ENCODE measurements around the gene CTNND2.

CTNND2 gene

DNA sequence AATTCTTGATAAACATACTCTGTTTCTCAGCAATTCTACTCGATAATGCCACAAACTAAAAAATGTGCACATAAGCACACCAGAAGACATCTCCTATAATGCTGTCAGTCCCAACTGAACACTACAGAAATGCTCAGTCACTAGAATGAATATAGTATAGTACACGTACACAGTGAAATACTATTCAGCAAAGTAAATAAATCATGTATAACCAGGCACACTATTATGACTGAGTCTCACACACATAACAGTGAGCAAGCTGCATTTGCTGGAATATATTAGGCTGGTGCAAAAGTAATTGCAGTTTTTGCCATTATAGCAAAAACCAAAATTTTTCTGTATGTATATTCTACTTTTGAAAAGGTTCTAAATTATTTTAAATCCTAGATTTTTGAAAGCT is 310.2 kb downstream of the CTNND2 start:
- DNase-seq (ENCODE audit: low spot score): no peak

DNA sequence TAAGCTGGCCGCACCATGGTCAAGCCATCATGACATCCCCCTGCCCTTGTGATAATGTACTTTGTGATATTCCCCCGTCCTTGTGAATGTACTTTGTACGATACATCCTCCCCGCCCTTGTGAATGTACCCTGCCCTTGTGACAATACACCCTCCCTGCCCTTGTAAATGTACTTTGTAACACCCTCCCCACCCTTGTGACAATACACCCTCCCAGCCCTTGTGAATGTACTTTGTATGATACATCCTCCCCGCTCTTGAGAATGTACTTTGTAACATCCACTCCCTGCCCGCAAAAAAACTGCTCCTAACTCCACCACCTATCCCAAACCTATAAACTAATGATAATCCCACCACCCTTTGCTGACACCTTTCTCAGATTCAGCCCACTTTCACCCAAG is 313.8 kb downstream of the CTNND2 start:
- no peak for DNase-seq (ENCODE audit: low spot score)

DNA sequence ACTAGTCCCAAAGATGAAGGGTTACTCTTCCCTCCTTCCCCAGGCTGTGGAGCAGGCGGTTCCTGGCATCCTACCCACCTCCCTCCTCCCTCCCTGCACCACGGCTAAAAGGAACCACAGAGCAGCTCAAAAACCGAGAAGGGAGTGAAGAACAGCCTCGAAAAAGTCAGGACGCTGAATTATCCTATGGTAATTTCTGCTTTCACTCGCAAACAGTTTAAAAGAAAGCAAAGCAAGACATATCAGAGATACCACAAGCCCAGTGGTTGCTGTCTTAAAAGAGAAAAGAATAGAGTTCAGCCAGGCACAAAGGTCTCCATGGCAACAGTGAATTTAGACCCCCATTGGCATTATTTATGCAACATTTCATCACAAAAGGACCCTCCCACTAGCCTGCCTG is 315.4 kb downstream of the CTNND2 start:
- no peak for DNase-seq (ENCODE audit: low spot score)

DNA sequence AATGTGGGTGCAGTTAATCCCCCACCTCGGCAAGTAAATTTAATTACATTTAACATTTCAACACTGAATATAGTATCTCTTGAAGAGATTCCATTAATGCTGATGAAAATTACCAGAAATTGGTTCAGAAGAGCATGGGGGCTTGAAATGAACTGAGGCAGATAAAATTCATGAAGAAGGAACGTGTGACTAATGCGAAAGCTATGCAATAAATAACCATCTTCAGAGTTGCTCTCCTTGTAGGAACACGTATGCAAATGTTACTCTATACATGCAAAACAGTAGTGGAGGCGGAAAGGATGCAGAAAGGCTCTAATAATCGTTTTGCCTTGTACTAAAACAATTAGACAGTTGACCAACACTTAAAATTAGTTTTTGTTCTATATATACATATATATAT is 320.2 kb downstream of the CTNND2 start:
- DNase-seq (ENCODE audit: low spot score): no peak

DNA sequence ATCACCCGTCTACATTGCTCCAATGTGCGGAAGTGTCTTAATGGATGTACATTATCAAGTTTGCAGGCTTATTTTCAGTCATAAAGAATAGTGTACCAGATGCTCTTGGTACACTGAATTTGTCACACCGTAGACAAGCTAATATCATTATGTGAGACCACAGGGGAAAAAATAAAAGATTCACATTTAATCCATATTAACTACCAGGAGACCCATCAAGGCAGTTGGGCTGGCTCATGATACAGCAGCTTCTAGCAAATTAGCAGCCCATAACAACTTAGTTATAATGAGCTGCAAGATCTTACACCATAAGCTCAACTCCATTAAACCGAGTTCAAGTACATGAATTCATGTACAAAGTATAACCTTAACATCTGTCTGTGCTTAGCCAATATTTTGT is 324.9 kb downstream of the CTNND2 start:
- no peak for DNase-seq (ENCODE audit: low spot score)

DNA sequence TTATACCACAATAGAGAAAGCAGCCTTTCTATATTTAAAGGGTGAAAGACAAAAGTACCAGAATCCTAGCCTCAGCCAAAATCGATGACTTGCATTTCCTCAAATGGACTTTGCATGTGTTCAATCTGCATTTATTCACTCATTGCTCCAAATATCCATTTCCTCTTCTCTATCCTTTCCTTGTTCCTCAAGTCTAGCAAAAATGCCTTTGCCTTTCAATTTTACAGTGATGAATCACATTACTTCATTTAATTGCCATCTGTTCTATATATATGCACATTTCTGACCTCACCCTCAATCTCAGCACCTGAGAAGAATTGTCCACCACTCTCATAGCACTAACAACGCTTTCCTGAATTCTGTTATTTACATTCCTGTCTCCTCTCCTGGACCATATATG is 329.5 kb downstream of the CTNND2 start:
- no peak for DNase-seq (ENCODE audit: low spot score)

DNA sequence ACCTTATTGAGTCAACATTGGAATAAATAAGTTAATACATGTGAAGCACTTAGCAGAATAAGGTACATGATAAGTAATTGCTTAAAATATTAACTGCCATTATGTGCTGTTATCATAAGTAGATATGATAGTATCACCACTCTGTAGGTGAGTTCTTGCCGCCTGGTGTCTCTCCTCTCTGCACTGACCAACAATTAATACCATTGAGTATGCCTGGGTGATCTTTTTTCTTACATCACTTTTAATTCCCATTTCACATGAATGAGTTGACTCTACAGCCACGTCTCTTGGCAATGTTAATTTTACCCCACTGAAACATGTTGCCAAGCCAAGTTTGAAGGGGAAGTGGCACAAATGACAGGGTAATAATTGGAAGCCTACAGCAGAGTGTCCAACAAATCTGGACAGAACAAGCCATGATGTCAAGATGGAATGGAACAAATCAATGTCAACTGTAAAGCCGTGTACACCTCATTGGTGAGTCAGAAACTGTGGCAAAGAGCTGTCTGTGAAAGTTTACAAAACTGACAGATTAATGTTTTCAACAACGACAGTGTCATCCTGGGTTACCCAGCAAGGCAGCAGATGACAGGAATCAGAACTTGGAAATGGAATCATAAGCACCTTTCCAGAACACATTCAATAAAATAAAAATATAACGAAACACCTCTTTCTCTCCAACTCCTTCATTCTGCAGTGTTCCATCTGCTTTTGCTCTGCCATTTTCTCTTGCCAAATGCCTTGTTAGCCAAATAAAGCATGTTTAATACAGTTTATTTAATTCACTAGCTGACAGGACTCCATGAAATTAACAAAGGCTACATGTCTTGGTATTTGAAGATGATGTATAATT is 330.9 kb downstream of the CTNND2 start:
- no peak for DNase-seq (ENCODE audit: low spot score)

DNA sequence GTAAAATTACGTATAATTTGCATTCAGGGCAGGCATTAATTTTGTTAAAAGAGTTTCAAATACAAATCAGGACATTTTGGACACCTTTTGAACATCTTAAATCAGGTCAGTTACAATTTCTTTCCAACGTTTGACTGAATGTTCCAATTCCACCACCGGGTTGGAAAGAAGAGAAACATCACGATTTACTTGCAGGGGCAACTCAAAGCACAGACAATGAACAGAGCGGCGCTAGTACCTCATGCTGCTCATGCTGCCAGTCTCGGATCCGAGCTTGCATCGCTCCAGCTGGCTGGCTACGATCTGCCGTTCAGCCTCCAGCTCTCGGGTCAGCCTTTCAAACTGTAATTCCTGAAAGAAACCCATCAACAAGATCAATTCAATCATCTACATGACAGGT is 339.5 kb downstream of the CTNND2 start:
- no peak for DNase-seq (ENCODE audit: low spot score)

DNA sequence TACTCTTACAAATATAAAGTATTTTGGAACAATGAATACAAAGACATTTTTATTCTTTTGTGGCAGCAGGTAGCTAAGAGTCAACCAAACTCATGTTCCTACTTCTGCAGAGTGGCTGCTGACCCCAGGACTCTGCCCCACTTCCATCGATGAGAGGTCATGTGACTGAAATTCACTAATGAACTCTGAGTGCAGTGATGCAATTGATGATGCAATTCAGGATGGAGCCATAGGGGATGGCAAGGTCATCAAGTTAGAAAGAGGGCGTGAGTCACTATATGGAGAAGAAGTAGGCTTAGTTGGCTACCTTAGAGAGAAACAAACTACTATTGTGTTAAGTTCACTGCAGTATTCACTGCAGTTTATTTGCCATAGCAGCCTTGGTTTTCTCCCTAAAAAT is 340.4 kb downstream of the CTNND2 start:
- DNase-seq (ENCODE audit: low spot score): no peak

DNA sequence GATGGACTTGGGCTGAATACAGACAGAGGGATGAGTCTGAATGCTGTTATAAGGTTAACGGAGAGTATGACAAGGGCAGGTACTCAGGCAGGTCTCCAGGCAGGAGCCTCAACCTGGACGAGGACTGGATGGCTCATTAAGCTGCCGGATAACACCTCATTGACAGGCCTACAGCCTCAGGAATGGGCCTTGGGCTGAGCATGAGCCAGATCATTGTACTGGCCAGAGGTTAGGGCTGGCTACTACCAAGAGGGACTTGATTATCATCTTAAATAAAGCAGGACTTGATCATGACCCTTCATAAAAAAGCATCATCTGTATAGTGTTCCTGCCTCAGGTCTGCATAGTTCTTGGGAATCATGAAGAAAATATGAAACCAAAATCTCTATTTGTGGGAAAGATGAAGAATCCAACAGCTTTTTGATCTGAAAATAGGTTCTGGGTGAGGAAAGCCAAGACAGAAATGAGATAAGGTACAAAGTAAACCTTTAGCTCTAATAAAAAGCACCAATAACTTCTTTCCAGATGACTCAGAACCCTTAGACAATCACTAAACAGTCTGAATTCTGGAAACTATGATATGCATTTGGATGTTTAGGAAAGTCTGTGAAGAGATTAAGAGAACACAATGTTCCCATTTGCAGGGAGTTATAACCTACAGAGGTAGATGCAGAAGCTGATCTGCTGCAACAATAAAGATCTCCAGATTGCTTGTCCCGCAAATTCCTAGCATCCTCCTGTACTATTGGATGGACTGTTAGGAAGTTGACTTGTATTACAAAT is 343.1 kb downstream of the CTNND2 start:
- no peak for DNase-seq (ENCODE audit: low spot score)

DNA sequence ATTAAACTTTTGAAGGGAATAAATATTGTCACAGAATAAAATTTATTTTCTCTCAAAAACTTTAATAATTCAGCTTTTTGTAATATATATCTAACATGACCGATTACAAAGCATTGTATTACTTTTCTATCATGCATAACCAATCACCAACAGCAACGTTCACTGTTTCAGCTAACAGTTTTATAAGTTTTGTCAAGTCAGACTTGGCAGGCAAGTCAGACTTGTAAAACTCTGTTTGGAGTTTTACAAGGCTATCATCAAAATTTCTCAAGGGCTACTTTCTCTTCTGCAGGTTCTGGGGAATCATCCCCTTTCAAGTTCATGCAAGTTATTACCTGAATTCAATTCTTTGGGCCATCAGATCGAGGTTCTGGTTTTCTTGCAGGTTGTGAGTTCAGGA is 347.2 kb downstream of the CTNND2 start:
- no peak for DNase-seq (ENCODE audit: low spot score)

DNA sequence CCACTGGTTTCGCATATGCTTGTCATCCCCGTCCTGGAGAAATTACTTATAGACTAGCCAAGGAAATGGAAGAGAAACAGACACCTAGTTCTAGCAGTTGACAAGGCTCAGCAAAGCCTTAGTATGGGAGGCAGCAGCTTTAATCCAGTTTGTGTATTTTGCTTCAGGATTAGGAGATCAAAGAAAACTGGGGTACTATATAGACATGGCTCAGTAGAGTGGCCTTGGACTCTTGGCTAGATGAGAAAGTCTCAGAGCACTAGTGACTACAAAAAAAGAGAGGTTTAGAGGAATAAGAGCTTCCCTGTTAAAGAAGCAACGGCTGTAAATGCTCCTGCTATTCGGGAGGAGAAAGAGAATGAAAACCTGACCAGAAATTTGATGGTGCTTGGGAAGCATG is 349.1 kb downstream of the CTNND2 start:
- DNase-seq (ENCODE audit: low spot score): no peak

DNA sequence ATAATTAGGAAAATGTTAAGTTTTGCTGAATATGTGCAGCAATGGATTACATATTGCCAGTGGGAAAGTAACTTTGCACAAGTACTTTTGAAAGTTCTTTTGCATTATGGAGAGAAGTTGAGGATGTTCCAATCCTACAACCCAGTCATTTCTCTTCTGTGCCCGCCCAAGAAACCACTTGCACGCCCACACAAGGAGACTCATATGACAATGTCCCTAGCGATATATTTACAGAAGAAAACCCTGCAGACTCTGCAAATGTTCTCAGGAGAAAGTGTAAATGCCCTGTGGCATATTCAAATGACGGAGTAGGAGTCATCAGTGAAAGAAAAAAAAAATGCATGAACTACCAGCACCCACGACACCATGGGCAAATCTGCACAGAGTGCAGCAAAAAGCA is 356.5 kb downstream of the CTNND2 start:
- DNase-seq (ENCODE audit: low spot score): no peak

DNA sequence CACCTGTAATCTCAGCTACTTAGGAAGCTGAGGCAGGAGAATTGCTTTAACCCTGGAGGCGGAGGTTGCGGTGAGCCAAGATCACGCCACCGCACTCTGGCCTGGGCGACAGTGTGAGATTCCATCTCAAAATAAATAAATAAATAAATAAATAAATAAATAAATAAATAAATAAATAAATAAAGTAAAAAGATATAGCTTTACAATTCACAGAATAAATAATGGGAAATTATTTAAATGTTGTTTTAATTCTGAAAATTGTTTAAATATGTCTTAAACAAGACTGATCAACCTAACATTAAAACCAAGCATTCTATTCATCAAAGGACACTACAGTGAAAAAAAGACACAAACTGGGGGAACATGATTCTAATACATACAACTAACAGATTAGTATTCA is 357.1 kb downstream of the CTNND2 start:
- DNase-seq (ENCODE audit: low spot score): no peak

DNA sequence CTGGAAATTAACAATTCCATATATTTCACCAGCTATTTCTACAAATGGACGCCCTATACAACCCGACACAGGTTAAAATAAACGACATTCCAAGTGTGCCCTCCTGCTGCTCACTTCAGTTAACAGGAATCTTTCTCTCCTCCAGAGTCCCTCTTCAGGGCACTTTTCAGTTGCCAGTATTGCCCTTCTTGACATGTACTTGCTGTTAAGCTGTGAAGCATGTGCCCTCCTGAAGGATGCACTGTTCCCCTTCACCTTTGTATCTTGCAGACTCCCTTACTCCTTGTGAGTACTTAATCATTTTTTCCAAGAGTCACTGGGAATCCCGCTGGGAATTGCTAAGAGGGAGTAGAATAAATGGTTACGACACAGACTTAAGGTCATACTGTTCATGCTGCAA is 364.1 kb downstream of the CTNND2 start:
- no peak for DNase-seq (ENCODE audit: low spot score)

DNA sequence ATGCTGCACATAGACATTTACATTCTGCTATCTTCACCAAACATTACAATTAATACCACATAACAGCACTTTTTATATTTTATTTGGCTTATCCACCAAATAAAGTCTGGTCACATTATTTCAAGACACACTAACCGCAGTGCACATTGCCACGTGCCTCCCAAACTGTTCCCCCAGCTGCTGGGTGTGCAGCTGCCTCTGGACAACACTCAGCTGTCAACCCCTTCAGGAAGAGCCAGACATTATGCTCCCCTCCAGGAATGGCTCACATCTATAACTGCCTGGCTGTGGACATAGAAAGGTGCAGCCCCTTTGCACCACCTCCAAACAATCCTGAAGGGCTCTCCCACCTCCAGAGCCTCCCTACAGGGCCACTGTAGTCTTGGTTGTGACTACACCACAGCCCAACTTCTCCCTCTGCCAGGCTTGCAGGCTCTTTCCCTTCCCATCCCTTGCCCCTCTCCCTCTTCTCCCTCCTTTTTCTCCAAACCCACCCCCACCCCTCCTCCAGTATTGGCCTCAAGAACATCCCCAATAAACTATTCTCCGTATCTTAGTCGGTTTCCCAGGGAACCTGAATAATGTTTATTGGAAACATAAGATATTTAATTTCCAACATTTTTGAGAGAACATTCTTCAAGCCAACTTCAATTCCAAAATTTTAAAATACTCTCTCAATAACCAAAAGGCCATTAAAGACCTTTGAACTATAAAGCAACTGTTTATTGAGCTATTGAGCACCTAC is 372.3 kb downstream of the CTNND2 start:
- no peak for DNase-seq (ENCODE audit: low spot score)

DNA sequence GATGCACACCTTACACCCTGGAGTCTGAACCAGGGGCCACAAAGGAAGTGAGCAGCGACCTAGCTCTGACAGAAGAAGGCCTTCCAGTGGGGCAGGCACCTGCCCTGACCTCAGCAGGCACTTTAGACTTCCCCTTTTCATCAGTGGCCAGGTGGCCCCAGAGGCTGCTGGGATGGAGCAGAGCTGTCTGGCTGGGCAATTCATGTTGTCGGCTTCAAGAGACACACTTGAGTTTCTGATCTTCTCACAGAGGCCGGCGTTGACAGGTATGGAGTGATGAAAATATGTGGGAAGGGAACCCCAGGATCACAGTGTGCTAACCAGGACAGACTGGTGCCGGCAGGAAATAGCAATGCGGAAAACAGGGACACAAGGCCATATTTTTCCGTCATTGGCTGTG is 375.5 kb downstream of the CTNND2 start:
- no peak for DNase-seq (ENCODE audit: low spot score)

DNA sequence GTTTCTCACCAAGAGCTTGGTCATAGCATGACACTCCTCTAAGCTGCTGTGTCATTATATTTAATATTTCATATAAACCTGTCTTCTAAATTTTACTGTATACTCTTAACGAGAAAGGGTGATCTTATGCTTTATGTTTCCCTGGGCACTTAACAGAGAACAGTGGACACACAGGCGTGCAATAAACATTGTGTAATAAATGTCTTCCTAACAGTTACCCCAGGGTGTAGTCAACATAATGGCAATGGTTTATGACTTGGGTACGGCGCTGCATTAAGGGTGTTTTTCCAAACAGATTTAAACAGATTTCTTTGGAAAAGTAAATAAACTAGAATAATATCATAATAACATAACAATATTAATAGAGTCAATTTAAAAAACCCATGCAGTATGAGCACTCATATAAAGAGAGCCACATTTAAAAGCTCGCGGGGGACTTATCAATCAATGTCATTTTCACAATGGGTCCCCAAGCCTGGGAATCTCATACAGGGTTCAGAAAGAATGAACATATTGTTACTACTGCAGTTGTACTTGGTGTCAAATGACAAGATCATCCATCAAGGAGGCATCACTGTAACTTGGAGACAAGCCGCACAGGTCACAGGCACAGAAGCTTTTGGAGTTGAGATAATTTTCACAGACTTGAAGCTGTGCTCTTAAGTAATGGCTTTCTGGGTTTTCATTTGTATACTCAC is 376.4 kb downstream of the CTNND2 start:
- no peak for DNase-seq (ENCODE audit: low spot score)

DNA sequence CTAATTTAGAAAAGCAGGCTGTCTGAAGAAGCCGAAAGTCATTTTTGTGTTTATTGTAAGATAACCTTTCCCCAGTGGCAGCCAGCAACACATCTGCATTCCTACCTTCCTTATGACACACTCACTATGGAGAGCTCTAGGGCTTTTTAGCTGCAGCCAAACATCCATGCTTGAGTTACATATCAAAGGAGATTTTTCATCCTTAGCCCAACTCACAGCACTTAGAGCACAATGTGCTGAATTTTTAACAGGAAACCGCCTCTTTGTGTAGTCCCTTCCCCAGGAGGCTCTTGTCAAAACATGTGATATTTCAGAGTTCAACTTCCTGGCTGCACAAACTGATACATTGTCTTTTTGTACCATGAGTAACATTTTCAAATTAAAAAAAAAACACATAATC is 379.2 kb downstream of the CTNND2 start:
- DNase-seq (ENCODE audit: low spot score): no peak

DNA sequence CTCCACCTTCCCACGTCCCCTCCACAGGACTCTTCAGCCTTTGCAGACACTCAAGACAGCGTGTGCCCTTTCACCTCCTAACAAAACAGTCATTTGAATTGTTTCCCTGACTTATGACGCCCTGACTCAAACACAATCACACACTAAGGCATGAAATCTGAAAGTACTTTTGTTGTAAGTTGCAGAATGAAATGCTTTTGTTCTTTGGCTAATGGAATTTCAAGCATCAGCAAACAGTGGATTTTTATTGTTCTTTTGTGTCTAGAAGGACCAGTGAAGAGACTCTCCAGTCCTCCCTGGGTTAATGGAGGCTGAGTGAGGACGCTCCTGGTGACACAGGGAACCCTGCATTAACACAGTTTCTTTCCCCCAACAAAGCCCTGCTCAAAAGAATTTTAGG is 380.1 kb downstream of the CTNND2 start:
- no peak for DNase-seq (ENCODE audit: low spot score)

DNA sequence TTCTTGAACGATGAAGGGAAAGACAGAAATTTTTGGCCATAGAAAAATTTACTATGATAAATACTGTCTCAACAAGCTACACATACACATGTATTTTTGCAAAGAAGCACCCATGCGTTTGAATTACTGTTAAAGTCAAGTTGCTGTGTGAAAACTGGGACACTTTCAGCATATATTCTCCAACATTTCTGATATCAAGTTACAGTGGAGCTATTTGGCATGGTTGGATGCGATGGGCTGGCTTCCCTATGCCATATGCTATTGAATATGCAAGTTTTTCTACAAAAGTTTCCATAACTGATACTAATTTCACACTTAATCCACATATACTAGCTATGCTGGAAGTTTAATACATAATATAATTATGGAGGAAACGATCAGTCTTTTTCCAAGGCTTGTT is 381.4 kb downstream of the CTNND2 start:
- no peak for DNase-seq (ENCODE audit: low spot score)

DNA sequence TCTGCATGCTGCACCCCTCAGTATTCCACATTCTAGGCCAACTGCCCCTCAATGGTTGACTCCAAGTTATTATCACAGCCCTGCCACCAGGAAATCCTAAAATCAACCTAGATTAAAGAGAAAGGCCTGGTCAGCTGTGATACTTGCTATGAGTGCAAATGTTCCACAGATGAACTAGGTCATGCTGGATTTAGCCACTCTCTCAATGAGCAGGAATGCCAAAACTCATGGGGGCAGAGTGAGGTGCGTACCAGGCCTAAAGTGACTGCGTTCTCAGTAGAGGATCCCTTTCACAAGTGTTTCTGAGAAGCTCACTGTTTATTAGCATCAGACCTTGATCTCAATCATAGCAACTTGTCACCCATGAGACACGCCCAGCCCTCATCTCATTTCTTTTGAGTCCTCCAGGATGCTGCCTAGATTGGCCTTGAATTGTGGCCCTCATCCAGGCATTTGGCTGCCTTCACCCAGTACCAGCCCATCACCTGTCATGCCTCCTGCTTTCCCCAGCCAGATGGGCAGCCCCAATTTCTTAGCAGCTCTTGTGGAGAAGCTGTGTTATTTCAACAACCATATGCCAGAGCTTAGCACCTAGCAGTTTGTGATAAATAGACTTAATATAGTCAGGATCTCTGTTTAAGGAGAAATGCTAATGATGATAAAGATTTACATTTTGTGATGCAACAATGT is 383.9 kb downstream of the CTNND2 start:
- DNase-seq (ENCODE audit: low spot score): no peak

All from SW480 (cell line).